B cell (primary cell): ENCODE measurements around the gene ESRRB.
A peak's percentile ranks its signal among the peaks of the same experiment; 100 is the strongest.

ENCODE experiments used
- CTCF ChIP-seq: fragments of 200-600 bp; IDR thresholded peaks from one replicate; pipeline ENCODE4 v1.8.0; 2022; ENCODE audit warnings: antibody characterized with exemption, mild to moderate bottlenecking
- EZH2 ChIP-seq: IDR thresholded peaks from 2 replicates; pipeline ENCODE4 v1.6.1; 2012; ENCODE audit warnings: borderline replicate concordance, low read depth, mild to moderate bottlenecking, moderate library complexity, low read length; ENCODE audit not compliant: insufficient read depth, poor library complexity, severe bottlenecking

- TF ChIP-seq CTCF (peak; percentile 36), EZH2 (no peak)
Observed at GRCh38 chr14:76456200-76456599, 80.3 kb downstream of the ESRRB start.
